Vagina (tissue), 2 donors: ENCODE results near the gene TPGS1. TPM values are rescaled to one million over a fixed set of nuclear protein-coding genes. Genes with fewer than 3 reads are reported as not detected.

Experiments used
- DNase-seq, 2 donors: peaks; one replicate each; pipeline ENCODE4 v3.0.0-alpha.2; 2017; ENCODE audit errors: extremely low spot score in 2 of 2
- H3K27ac ChIP-seq: fragments of 200-600 bp; sonication (generic); one replicate; pipeline ENCODE4 v1.5.1; 2019
- H3K27me3 ChIP-seq: fragments of 200-600 bp; sonication (generic); one replicate; pipeline ENCODE4 v1.5.1; 2019
- H3K36me3 ChIP-seq, 2 donors: fragments of 200-600 bp; sonication (generic); one replicate each; pipeline ENCODE4 v1.5.1; 2017 to 2019
- H3K4me1 ChIP-seq: fragments of 200-600 bp; sonication (generic); one replicate; pipeline ENCODE4 v1.5.1; 2019
- H3K4me3 ChIP-seq, 2 donors: fragments of 200-600 bp; sonication (generic); 1 replicate in 1 of 2; 2 replicates in 1 of 2; pipeline ENCODE4 v1.5.1; 2016 to 2019
- H3K9me3 ChIP-seq: fragments of 200-600 bp; sonication (generic); one replicate; pipeline ENCODE4 v1.5.1; 2019
- CTCF ChIP-seq, 3 experiments: fragments of 450-650 bp in 2 of 3; fragments of 200-600 bp in 1 of 3; sonication (generic) in 1 of 3; IDR thresholded peaks; one replicate each; pipeline ENCODE4 v1.5.1; 2017 to 2019; ENCODE audit warnings: antibody characterized with exemption in 3 of 3, mild to moderate bottlenecking in 2 of 3, moderate library complexity in 2 of 3
- POLR2A ChIP-seq, 2 donors: fragments of 450-650 bp; IDR thresholded peaks; one replicate each; pipeline ENCODE4 v1.6.1; 2017; ENCODE audit warnings: antibody characterized with exemption in 2 of 2, mild to moderate bottlenecking in 2 of 2, moderate library complexity in 2 of 2
- POLR2AphosphoS5 ChIP-seq, 2 donors: sonication (generic); formaldehyde crosslinking; IDR thresholded peaks; one replicate each; pipeline ENCODE4 v1.9.0; 2017; ENCODE audit warnings: antibody characterized with exemption in 2 of 2, mild to moderate bottlenecking in 2 of 2, low read depth in 1 of 2; ENCODE audit not compliant: insufficient read depth in 1 of 2
- intact Hi-C: fragments of 100-400 bp; cut with DNase I; formaldehyde crosslinking; loops from one replicate; pipeline ENCODE4 v1.15.1; 2023
- total RNA-seq: library from RNA; depleted of rRNA; stranded (reverse); fragments of >200 nt; gene quantifications from one replicate; pipeline ENCODE4 v1.2.3, GENCODE V29; 2016

The TPGS1 gene
- total RNA-seq, 1 donor from 2014 or later, result 39.5 TPM

- peak overlapping the region; percentile 91 to 95 for H3K4me3 ChIP-seq
- DNase-seq, result no peak
- peak overlapping the region; percentile 93 for H3K27ac ChIP-seq
- no peaks in the 10 kb centered on the region for H3K9me3 ChIP-seq
- TF ChIP-seq POLR2AphosphoS5 (IDR thresholded peaks at IDR 0.05; ENCODE audit: insufficient read depth in 1 of 2, low read depth in 1 of 2) (peak in 1 of 2 donors; percentile 50), CTCF (IDR thresholded peaks at IDR 0.05) (no peak), POLR2A (IDR thresholded peaks at IDR 0.05) (no peak)
- intact Hi-C loops, result no loop called here
- peaks cover 42% of the 10 kb centered on the region for H3K4me1 ChIP-seq
- H3K36me3 ChIP-seq, result peaks cover 0 to 10% of the 10 kb centered on the region in 2 donors
- no peaks in the 10 kb centered on the region for H3K27me3 ChIP-seq
Observed at GRCh38 chr19:531009-531752, 23.9 kb downstream of the TPGS1 start.

- no peak for DNase-seq
- Histone ChIP-seq H3K9me3 (no peaks in the 10 kb centered on the region), H3K27ac (peak within 1 kb of the TSS; percentile 93), H3K4me1 (peaks cover 43% of the 10 kb centered on the region), H3K27me3 (no peaks in the 10 kb centered on the region), H3K36me3 (peaks cover 4 to 18% of the 10 kb centered on the region in 2 donors), H3K4me3 (peak within 1 kb of the TSS; percentile 91 to 95)
- intact Hi-C loops, result no loop called here
- TF ChIP-seq POLR2AphosphoS5 (IDR thresholded peaks at IDR 0.05; ENCODE audit: insufficient read depth in 1 of 2, low read depth in 1 of 2), result peak in 1 of 2 donors; percentile 21
- no peak for TF ChIP-seq CTCF (IDR thresholded peaks at IDR 0.05)
- peak in 1 of 2 donors; percentile 68 for TF ChIP-seq POLR2A (IDR thresholded peaks at IDR 0.05)
Observed at GRCh38 chr19:531753-532560, 24.7 kb downstream of the TPGS1 start, which contains the start of gene CDC34. TSS of gene CDC34 (plus strand) at chr19:531760. CDS start at chr19:531932, 172 bp downstream.

- no peaks in the 10 kb centered on the region for H3K9me3 ChIP-seq
- no peak for DNase-seq
- H3K36me3 ChIP-seq, result peaks cover 4 to 23% of the 10 kb centered on the region in 2 donors
- no peaks in the 10 kb centered on the region for H3K27me3 ChIP-seq
- intact Hi-C loops, result no loop called here
- peak in 1 of 3 experiments; percentile 15 for TF ChIP-seq CTCF (IDR thresholded peaks at IDR 0.05)
- no peak for TF ChIP-seq POLR2AphosphoS5 (IDR thresholded peaks at IDR 0.05; ENCODE audit: insufficient read depth in 1 of 2, low read depth in 1 of 2)
- TF ChIP-seq POLR2A (IDR thresholded peaks at IDR 0.05), result no peak
- H3K4me1 ChIP-seq, result peaks cover 43% of the 10 kb centered on the region
- H3K4me3 ChIP-seq, result peak overlapping the region; percentile 91 to 95
- H3K27ac ChIP-seq, result peak overlapping the region; percentile 87
Observed at GRCh38 chr19:532561-533363, 25.5 kb downstream of the TPGS1 start.

GRCh38 chr19:533364-534058, 26.2 kb downstream of the TPGS1 start:
- H3K27ac ChIP-seq, result peak overlapping the region; percentile 87
- no peak for DNase-seq
- intact Hi-C loops, result no loop called here
- peak overlapping the region; percentile 91 to 95 for H3K4me3 ChIP-seq
- H3K9me3 ChIP-seq, result no peaks in the 10 kb centered on the region
- H3K36me3 ChIP-seq, result peaks cover 4 to 29% of the 10 kb centered on the region in 2 donors
- TF ChIP-seq POLR2A (IDR thresholded peaks at IDR 0.05) (no peak), POLR2AphosphoS5 (IDR thresholded peaks at IDR 0.05; ENCODE audit: insufficient read depth in 1 of 2, low read depth in 1 of 2) (no peak), CTCF (IDR thresholded peaks at IDR 0.05) (no peak)
- peaks cover 43% of the 10 kb centered on the region for H3K4me1 ChIP-seq
- H3K27me3 ChIP-seq, result no peaks in the 10 kb centered on the region
